GM18505 (cell line): ENCODE results near the gene CACNA1I.

ENCODE experiments used
- ATAC-seq: cut with Tn5 transposase; IDR thresholded peaks from one replicate; pipeline ENCODE4 v1.9.1; 2021; ENCODE audit not compliant: unreplicated experiment
- POLR2A ChIP-seq: IDR thresholded peaks from 4 replicates; pipeline ENCODE4 v1.6.1; 2011; ENCODE audit warnings: borderline replicate concordance; ENCODE audit not compliant: insufficient read depth, insufficient read length; ENCODE audit errors: extremely low read depth

Gene CACNA1I

DNA sequence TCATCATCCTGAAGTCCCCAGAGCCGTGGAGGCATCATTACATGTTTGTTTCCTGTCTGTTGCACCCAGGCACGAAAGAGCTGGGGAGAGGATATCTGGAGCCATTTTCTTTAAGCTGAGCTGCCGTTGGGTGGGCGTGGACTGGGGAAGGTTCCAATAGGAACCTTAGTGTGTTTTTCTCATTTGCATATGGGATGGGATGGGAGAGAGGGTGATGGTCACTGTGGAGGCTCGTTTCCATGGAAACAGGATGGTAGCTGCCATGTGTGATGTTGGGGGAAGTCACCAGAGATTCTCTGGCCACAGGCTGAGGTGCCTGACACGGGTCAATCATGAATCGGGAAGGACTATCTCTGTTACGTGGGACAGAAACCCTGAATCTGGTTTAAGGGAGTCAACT is 39.7 kb downstream of the CACNA1I start:
- no peak for TF ChIP-seq POLR2A
- ATAC-seq, result no peak

- ATAC-seq, result no peak
- no peak for TF ChIP-seq POLR2A
These were observed 40.2 kb downstream of the CACNA1I start for GRCh38 chr22:39610766-39611165.

- ATAC-seq, result no peak
- TF ChIP-seq POLR2A, result no peak
These were observed 40.8 kb downstream of the CACNA1I start for GRCh38 chr22:39611360-39611759.

GRCh38 chr22:39612811-39613548 is 42.4 kb downstream of the CACNA1I start:
- TF ChIP-seq POLR2A, result no peak
- no peak for ATAC-seq

- no peak for ATAC-seq
- TF ChIP-seq POLR2A, result no peak
These were observed 43.0 kb downstream of the CACNA1I start for GRCh38 chr22:39613549-39613921.

DNA sequence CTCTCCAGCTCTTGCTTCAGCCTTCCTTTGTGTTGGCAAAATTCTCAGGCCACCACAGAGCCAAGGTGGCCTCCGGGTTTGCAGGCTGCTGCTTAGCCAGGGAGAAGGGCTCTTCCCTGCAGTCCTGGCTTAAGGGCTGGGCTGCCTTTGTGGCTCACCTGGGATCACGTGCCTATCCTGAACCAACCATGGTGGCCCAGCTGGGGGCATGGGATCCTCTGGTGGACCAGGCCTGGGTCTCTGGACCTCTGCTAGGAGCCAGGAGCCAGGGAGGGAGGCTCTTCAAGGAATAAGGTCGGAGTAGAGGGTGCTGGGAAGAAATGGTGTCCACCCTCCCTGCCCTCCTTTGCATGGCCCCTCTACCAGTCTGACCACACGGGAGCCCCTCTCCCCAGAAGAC is 43.9 kb downstream of the CACNA1I start:
- no peak for TF ChIP-seq POLR2A
- no peak for ATAC-seq

- no peak for ATAC-seq
- no peak for TF ChIP-seq POLR2A
These were observed 45.5 kb downstream of the CACNA1I start for GRCh38 chr22:39616051-39616450.

DNA sequence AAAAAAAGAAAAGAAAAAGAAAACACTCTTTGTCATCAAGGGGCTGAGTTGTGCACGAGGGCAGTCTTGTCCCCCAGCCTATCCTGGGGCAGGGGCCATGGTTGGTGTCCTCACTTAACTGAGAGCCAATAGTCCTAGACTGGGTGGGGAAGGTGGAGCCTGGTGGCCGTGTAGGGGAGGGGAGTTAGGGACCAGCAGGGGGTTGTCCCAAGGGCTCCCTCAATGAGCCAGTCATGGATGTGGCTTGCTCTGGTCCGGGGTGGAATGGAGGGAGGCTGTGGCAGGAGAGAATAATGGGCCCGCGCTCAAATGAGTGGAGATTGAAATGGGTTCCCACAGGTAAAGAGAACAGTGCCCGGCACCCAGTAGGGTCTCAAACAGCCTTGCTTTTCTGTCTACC is 46.2 kb downstream of the CACNA1I start:
- no peak for ATAC-seq
- TF ChIP-seq POLR2A, result no peak

- TF ChIP-seq POLR2A, result no peak
- no peak for ATAC-seq
These were observed 46.8 kb downstream of the CACNA1I start for GRCh38 chr22:39617342-39617741.

DNA sequence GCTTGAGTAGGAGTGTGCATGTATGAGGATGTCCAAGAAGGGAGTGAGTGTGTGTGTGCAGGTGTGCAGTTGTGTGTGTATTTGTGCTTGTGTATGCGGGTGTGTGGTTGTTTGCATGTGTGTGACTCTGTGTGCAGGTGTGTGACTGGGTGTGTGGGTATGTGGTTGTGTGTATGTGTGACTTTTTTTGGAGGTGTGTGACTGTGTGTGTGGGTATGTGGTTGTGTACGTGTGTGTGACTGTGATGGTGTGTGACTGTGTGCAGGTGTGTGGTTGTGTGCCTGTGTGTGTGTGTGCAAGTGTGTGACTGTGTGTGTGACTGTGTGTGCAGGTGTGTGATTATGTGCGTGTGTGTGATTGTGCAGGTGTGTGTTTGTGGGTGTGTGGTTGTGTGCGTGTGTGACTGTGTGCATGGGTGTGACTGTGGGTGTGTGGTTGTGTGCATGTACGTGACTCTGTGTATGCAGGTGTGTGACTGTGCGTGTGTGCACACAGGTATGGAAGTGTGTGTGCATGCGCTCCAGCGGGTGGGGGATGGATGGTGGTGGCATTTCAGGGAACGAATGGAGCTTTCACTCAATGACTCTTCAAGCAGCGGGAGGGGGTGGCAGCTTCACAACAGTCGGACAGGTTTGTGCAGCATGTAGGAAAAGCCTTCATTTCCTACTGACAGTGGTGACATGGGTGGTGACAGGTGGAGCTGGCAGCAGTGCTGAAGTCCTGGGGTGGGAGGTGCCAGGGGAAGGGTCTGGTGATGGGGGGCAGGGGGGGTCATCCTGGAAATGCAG is 47.6 kb downstream of the CACNA1I start:
- no peak for TF ChIP-seq POLR2A
- no peak for ATAC-seq

DNA sequence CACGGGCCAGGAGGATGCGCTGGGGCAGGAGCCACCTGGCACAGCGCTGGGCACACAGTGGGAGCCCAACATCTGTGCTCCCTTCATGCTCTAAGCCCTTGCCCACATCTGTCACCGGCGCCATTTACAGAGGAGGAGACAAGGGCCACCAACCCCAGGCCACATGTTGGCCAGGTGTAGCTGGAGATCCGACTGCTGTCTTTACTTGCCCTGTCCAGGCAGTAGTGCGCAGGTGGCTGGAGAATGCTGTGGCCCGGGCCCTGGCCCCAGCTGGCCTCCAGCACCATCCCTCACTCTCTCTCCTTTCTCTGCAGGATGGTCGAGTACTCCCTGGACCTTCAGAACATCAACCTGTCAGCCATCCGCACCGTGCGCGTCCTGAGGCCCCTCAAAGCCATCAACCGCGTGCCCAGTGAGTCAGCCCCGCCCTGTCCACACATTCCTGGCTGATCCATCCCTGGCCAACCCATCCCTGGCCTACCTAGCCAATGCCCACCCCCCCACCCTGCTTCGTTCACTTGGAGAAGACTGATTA is 48.5 kb downstream of the CACNA1I start:
- no peak for ATAC-seq
- TF ChIP-seq POLR2A, result no peak

DNA sequence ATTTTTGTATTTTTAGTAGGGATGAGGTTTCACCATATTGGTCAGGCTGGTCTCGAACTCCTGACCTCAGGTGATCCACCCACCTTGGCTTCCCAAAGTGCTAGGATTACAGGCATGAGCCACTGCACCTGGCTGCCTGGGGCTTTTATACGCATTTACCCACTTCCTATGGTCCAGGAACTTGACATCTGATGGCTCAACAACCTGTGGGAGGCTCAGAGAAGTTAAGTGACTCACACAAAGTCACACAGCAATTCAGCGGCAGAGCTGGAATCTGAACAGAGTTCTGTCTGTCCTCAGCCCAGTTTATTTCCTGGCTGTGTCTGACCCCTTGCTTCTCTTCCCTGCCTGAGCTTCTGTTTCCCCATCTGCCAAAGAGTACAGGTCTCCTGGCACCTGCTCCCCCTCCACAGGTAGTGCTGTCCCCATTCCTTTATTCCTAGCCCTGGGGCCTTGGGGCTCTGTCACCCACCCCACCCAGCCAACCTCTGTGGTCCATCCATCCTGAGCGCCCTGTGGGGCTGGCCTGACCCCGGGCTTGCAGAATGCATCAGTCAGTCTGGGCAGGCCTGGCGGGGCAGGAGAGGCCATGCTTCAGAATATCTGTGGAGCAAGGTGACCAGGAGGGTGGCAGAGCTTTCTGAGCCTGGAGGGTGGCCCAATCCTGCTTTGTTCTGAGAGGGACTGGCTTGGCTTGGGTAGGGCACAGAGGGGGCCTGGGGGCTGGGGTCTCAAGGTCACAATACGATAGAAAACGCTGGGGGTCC is 50.6 kb downstream of the CACNA1I start:
- TF ChIP-seq POLR2A, result no peak
- no peak for ATAC-seq

GRCh38 chr22:39621826-39622225 is 51.3 kb downstream of the CACNA1I start:
- no peak for TF ChIP-seq POLR2A

More at GRCh38 chr22:39621826-39622225, 51.3 kb downstream of the CACNA1I start:
- no peak for ATAC-seq
